Measurements from ENCODE around the gene PRELID2.

GRCh38 chr5:145712245-145712644, 122.9 kb downstream of the PRELID2 start:
- no peak for TF ChIP-seq CTCF (IDR thresholded peaks at IDR 0.05; ENCODE audit: low read depth, low read length)
- no peak for TF ChIP-seq EZH2phosphoT487 (IDR thresholded peaks at IDR 0.05; ENCODE audit: low read depth)

Data from OCI-LY3 (cell line).